Measurements from ENCODE around the gene FOXN4.
"Not testable (repeated sequence)": the region's sequence is repeated elsewhere in the genome, so short reads cannot be mapped to it uniquely, and the experiment has no call there.

FOXN4 gene, protein sequence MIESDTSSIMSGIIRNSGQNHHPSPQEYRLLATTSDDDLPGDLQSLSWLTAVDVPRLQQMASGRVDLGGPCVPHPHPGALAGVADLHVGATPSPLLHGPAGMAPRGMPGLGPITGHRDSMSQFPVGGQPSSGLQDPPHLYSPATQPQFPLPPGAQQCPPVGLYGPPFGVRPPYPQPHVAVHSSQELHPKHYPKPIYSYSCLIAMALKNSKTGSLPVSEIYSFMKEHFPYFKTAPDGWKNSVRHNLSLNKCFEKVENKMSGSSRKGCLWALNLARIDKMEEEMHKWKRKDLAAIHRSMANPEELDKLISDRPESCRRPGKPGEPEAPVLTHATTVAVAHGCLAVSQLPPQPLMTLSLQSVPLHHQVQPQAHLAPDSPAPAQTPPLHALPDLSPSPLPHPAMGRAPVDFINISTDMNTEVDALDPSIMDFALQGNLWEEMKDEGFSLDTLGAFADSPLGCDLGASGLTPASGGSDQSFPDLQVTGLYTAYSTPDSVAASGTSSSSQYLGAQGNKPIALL

DNA sequence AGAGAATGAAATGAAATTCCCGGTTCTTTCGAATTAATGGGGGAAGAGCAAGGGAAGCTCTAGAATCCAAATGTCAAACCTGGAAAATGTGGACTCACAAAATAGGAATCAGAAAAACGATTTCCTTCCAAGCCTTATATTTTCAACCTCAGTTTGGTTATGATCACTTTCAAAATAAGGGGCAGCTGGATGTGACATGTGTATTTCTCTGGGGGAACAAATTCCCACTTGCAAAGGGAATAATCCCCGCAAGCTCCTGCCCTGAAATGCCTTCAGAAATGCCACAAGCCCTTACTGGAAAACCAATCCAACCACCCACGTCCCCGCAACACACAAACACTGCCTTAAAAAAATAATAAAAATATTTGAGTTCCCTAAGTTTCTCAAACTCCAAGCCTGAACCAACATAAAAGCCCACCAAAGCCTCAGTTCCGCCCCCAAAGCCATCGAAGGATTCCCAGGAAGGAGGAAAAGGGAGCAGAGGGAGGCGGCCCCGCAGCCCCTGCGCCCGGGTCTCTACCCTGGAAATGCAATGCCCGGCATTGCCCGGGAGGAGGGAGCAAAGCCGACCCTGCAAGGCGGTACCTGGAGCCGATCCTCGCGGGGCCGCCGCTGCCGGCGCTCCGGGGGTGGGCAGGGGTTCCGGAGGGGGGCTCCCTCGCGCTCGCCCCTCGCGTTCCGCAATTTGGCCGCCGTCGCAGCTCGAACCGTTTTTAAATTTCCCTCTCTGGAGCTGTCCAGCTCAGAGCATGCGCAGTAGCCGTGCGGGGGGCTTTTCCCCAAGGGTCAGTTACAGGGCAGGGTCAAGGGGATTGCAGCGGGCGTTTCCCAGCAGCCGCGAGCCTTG lies at the start of gene FOXN4:
TSS of gene FOXN4 (minus strand) at position 751 of the 847 bp plus-strand sequence. CDS start 963 bp downstream, outside the sequence.
- no peak for DNase-seq

DNA sequence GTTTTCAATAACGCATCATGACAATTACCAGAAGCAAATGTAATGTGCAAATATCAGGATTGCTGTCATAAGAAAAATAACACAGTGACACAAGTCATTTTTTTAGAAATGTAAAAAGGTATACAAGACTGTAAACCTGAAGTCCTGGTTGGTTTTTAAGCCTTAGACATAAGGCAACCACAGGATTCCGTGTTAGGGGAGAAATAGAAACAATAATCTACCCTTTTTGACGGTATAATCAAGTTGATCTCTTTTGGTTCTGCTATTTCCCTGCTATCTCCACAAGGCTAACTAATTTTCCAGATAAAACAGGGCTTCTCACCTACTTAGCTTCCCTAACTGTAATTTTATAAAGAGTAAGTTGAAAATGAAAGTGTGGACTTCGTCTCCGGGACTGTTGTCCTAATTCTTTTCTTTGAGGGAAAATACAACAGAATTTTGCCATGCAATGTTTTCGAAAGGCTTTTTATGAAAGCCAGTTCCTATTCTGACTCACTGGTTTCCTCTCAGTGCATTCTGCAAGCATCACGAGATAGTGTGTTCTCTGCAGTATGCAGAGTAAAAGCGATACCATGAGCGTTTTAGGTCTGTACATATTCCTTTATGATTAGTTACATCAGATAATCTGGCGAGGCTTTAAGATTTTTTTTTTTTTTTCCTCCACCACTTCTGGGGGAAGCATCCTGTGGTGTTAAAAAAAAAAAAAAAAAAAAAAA lies 49.2 kb upstream of the FOXN4 start:
- no peak for DNase-seq

DNA sequence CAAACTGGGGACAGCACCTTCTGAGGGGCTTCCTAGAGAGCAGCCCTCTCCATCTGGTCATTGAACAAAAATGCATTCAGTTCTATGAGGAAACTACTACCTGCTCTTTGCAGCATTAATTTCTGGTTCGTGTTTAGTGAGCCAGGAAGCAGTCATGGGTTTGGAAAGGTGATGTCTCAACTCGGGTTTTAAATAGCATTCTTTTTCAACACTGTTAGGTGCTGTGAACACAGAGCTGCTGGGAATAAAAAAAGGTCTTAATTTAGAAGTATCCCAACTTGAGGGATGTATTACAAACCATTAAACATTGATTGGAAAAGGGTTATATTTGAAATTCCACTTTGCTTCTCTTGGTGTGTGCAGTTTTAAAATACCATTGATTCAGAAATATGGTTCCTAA lies 47.9 kb upstream of the FOXN4 start:
- DNase-seq, result no peak

DNA sequence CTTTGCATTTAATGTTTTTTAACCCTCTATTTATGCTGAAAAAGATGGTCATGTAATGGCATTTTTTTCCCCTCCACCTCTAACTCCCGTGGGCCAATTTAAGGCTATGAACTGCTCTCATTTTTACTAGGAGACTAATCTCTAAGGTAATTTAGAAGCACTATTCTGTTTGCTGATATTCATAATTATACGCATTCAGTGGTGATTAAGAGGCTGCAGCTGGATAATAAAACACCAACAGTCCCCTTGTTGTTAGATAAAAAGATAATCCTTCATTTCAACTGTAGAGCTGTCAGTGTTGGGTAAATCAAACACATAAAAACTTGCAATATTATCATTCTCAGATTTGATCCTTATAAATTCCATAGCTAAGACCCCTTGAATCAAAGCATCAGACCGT lies 47.5 kb upstream of the FOXN4 start:
- no peak for DNase-seq

DNA sequence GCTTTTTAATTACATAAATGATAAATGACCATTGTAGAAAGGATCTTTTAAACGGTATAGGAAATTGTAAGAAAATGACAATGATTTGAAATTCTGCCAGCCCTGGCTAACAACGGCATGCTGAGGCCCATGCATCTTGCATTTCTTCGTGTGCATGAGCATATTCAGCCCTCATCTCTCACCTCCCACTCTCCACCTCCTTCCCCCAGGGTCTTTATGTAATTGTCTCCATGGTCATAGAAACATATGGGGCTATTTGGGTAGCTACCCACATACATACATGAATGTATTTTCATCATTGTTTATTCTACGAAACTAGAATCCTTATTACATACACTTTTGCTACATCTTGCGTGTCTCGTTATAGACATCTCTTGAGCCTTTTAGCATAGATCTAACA lies 43.1 kb upstream of the FOXN4 start:
- DNase-seq, result no peak

DNA sequence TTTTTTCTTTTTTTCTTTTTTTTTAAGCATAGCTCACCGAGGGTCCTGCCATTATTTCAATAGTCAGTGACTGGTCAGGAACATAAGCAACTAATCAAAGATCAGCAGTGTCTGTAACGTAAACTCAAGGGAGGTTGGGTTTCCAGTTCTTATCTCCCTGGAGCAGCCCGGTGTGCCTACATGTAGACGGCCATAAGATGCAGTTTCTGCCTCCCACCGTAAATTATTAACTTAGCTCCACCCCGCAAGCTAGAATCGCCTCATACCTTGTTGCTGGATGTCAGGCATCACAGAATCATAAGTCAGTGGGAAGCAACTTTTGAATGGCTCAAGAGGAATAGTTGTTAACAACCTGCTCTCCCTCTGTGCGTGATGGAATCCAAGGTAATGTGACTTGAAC lies 38.5 kb upstream of the FOXN4 start, which contains the start of gene MYO1H:
TSS of gene MYO1H (plus strand) at position 312 of the 400 bp plus-strand sequence. CDS start at position 373, 61 bp downstream.
- no peak for DNase-seq

DNA sequence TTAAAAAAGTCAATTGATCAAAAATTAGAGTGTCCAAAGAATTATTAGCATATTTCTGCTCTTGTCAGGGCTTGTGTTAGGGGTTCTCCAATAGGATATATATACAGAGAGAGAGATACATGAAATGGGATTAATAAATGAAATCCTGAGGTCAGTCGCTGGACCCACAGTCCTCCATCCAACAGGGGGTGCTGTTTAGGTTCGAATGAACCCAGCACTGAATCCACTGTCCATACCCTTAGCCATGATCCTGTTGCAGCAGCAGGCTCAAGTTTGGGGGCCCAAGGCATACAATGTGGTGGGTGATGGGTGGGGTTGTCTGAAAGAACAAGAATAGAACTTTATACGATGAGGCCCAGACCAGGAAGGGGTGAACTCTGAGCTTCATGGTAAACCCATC lies 37.8 kb upstream of the FOXN4 start:
- no peak for DNase-seq

DNA sequence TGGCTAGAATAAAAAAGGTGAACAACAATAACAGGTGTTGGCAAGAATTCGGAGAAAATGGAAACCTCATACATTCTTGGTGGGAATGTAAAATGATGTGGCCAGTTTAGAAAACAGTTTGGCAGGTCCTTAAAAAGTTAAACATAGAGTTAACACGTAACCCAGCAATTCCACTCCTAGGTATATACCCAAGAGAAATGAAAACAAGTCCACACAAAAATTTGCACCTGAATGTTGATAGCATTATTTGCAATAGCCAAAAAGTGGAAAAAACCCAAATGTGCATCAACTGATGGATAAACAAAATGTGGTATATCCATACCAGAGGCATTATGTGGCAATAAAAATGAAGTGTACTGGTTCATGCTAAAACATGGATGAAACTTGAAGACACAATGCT lies 36.3 kb upstream of the FOXN4 start:
- no peak for DNase-seq

DNA sequence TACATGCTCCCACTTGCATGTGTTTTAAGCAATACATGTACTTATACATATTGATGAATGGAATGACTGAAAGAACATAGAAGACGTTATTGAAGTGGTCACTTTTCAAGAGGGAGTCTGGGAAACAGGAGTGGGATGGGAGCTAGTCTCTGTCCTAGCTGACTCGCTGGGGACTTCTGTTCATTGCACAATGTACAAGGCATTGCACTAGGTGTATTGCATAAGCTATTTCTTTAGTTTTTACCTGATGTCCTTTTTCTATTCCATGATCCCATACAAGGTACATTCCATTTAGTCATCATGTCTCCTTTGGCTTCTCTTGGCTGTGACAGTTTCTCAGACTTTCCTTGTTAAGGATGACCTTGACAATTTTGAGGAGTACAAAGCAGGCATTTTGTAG lies 34.6 kb upstream of the FOXN4 start:
- DNase-seq, result no peak

DNA sequence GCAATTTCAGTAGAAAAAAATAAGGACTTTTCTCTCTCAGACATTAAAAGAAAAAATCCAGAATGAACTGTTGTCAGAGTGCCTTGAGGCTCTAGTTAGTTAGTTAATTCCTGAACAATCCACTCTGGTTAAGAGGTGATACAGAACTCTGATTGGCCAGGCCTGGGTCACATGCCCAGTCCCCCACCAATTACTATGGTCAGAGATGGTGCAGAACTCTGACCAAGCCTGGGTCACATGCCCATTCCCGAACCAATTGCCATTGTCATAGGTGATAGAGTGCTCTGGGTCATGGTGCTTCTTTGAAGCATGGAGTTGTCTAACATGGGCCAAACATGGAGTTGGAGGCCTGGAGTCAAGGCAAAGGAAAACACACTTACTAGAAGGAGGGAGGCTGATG lies 27.5 kb upstream of the FOXN4 start:
- no peak for DNase-seq

DNA sequence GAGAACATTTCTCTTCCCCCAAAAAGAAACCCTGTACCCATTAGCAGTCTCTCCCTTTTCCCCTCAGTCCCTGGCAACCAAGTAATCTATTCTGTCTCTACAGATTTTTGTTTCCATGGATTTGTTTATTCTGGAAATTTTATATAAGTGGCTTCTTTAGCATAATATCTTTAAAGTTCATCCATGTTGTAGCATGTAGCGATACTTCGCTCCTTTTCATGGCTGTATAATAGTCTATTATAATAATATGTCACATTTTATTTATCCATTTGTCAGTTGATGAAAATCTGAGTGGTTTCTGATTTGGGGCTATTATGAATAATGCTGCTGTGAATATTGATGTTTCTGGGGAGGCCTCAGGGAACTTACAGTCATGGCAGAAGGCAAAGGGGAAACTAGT lies 25.8 kb upstream of the FOXN4 start:
- no peak for DNase-seq

DNA sequence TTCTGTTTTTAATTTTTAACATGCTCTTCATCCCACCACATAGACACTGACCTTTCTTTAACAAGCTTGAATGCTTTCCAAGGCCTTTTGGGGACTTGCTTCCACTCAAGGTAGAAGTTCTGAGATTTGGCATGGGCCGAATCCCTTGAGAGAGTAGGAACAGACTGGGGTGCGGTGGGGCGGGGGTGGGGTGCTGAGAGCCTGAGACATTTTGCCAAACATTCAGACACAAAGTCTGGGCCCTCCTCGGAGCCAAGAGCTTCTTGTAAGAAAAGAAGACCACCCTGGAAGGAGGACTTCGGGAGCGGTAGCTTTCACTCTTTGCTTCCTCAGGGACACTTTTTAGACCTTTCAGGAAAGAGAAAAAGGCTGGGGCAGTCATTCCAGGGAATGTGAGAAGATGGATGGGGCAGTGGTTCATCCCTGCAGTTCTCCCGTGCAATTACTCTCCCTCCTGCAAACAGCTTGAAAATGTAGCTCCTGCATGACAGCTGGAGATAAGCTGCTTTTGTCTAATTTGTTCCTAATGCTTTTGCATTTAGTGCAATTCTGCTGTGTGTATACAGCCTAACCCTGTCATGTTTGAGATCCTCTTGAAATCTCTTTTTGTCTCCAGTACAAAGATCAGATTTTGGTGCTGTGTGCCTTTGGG lies 22.3 kb upstream of the FOXN4 start:
- no peak for DNase-seq

DNA sequence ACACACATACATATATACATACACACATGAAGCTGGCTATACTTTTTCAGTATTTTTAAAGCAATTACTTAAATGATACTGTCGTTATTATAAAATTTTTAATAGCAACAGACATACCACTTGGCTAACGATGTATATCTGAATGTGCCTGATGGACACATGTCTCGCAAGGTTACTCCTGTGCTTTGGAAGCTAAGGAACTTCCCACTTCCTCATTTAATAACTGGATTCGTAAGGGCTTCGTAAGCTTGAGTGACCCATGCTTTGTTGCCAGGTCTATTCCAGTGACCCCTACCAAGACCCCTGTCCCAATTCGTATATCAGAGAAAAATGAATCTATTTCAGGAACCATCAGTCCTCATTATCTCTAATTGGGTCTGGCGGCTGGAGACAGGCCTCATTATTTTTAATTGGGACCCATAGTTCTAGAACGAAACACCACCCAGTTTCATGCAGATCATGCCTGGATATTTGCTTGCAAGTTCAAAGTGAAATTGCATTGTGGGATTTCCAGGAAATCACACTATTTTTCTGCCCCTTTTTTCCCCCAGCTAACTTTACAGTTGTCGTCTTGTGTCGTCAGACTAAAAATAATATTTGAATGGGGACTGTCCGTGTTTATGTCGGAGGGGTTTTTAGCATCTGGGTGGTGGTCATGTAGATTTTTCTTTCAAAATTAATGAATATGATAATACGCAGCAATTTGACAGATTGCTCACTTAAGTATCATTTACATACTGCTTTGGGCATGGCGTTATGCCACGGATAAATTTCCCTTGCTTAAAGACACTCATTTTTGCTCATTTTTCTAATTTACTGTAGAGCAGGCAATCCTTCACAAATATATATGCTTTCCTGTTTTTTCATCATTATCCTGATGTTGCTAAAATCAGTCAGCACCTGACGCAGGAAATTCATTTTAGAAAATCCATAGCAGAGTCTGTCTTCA lies 21.5 kb upstream of the FOXN4 start:
- DNase-seq, result no peak

DNA sequence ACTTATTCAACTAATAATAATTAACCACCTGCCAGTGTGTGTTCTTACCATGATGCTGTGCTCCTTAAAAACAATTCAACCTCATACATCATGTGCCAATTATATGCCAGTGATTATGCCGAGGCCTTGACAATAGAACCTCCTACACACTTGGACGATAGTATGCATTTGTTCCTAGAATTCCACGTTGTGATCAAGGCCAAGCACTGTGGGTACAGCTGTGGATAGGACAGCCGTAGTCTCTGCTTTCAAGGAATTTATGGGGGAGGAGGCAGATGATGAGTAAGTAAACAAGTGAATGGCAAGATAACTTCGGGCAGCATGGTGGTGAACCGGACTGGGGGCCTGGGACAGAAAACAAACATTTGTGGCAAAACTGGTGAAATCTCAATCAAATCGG lies 20.6 kb upstream of the FOXN4 start:
- DNase-seq, result no peak

DNA sequence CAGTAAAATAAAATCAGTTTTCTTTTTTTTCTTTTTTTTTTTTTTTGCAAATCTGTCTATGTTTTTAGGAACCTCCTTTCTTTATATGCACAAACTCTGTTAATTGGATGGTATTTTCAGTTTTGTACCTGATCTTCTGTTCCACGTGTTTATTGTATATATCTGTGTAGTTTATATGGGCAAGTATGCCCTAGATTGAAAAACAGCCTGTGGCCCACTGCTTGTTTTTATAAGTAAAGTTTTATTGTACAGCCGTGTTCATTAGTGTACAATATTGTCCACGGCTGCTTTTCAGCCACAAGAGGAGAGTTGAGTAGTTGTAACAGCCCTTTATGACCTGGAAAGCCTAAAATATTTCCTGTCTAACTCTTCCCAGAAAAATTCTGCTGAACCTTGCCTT lies 19.9 kb upstream of the FOXN4 start:
- DNase-seq, result no peak

DNA sequence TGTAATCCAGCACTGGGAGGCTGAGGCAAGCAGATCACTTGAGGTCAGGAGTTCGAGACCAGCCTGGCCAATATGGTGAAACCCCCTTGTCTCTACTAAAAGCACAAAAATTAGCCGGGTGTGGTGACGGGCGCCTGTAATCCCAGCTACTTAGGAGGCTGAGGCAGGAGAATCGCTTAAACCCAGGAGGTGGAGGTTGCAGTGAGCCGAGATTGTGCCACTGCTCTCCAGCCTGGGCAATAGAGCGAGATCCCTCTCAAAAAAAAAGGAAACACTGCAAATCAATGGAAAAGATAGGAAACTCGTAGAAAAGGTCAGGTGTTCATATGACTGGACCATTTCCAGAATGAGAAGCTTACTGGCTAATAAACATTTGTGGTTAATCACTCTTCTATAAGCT lies 12.2 kb upstream of the FOXN4 start:
- DNase-seq, result not testable (repeated sequence)

DNA sequence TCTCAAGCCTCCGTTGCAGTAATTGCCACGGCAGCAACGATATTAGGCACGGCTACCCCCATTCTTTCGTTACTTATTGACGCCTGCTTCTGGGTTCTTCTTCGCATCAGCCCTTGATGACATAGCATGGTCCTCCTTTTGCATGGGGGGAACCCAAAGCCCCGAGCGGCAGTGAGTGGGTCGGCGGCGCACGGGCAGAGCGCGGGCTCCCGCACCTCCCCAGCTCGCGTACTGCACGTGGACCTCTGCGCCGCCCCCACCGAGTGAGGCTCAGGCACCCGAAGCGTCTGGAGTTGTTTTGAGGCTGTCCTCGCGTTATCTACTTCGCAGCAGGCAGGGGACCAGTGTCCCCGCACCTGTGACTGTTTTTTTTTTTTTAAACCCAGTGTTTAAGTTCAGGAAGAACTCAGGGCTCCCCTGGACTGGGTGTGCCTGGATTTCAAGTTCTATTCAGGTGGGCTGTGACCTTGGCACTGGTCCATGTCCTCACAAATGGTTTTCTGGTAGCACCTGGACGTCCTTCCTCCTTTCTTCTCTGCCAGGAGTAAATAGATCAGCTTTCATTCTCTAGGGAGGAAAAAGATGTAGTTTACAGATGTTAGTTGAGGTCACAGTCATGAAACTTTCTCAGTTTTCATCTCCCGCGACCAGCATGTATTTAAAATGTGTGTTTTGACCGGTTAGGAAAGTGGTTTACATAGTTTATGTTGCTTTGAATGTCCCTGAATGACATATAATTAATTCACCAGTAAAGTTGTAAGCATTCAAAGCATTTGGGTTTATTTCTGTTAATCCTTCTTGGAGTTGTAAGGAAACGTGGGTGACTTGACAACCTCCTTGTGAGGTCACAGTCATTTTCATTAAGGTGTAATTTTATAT lies 1.4 kb upstream of the FOXN4 start:
- DNase-seq, result peak; percentile 51

DNA sequence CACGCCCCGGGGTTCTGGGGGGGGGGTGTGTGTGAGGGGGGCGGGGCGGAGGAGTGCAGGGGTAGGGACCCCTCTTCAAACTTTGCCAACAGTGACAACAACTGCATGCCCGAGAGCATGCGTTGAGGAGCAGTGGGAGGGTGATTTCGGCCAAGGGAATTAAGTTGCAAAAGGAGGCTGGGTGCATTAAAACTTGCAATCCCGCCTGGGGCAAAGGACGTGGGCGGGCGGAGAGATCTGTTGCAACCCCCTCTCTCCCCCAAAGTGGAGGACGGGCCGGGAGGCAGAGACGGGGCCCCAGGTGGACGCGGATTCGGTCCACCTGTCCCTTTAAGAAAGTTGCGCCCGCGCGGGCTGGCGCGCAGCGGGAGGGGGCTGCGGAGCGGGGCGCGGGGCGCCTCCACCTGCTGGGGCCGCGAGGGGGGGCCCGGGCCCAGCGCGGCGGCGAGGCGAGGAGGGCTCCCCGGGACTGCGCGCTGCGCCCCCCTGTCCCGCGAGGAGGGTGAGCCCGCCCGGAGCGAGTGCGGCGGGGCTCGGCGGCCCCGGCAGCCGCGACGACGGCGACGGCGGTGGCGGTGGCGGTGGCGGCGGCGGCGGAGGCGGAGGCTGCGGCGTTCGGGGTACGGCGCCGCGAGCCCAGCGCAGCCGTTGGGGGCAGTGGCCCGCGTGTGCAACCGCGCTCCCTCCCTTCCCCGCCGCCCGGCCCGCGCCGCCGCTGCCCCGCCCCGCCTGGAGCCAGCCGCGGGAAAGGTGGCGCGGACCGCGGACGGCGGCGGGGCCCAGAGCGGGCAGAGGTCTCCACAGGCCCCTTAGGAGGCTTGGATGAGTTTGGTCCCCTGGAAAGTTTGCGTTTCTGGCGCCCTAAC lies 530 bp upstream of the FOXN4 start:
- DNase-seq, result no peak

DNA sequence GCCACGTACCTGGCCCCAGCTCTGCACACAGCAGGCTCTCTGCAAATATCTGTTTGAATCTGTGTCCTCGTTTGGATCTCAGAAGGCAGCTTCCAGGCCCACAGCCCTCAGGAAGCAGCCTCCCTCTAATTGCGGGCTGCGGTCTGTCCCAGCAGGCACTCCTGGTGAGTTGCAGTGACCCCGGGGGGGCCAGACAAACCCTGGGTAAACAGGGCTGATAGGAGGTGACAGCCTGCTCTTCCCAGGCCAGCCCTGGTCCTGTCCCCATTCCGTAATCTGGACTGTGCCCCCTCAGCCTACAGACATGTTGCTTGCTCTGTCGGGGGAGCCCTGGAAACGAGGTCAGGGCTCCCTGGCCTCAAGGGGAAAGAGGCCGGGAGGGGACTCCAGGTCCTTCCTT lies 2.0 kb downstream of the FOXN4 start:
- no peak for DNase-seq
